IPS-15b (cell line): ENCODE data around the gene WEE2.

Experiments used
- H3K27me3 ChIP-seq: one replicate; pipeline ENCODE4 v1.6.1; 2013; ENCODE audit warnings: low read length; ENCODE audit not compliant: control insufficient read depth, insufficient read depth
- H3K36me3 ChIP-seq: one replicate; pipeline ENCODE4 v1.6.1; 2013; ENCODE audit warnings: low read length; ENCODE audit not compliant: control insufficient read depth, insufficient read depth
- H3K4me1 ChIP-seq: one replicate; pipeline ENCODE4 v1.6.1; 2013; ENCODE audit warnings: mild to moderate bottlenecking, low read length; ENCODE audit not compliant: control insufficient read depth, insufficient read depth
- H3K4me3 ChIP-seq: one replicate; pipeline ENCODE4 v1.5.1; 2013; ENCODE audit warnings: low read depth, low read length
- H3K9ac ChIP-seq: one replicate; pipeline ENCODE4 v1.6.1; 2013; ENCODE audit warnings: low read depth, mild to moderate bottlenecking, low read length
- H3K9me3 ChIP-seq: one replicate; pipeline ENCODE4 v1.6.1; 2013; ENCODE audit warnings: mild to moderate bottlenecking, low read length; ENCODE audit not compliant: control insufficient read depth, insufficient read depth

WEE2 gene

GRCh38 chr7:141708351-141708750, at the start of gene WEE2:
WEE2 (plus strand) TSS chr7:141708353; CDS start chr7:141708759, 406 bp downstream.
- Histone ChIP-seq H3K4me1 (peaks cover 8% of the 10 kb centered on the region), H3K27me3 (peaks cover 6% of the 10 kb centered on the region), H3K9me3 (no peaks in the 10 kb centered on the region), H3K9ac (no peak within 1 kb of the TSS), H3K4me3 (no peak within 1 kb of the TSS), H3K36me3 (no peaks in the 10 kb centered on the region)

GRCh38 chr7:141659501-141659900, 48.7 kb upstream of the WEE2 start:
- no peaks in the 10 kb centered on the region for H3K9me3 ChIP-seq
- no peak overlapping the region for H3K4me3 ChIP-seq
- H3K4me1 ChIP-seq, result no peaks in the 10 kb centered on the region
- H3K9ac ChIP-seq, result no peak overlapping the region
- peaks cover 6% of the 10 kb centered on the region for H3K36me3 ChIP-seq
- H3K27me3 ChIP-seq, result no peaks in the 10 kb centered on the region

GRCh38 chr7:141660259-141660658, 47.9 kb upstream of the WEE2 start:
- Histone ChIP-seq H3K36me3 (peaks cover 6% of the 10 kb centered on the region), H3K4me1 (no peaks in the 10 kb centered on the region), H3K9ac (no peak overlapping the region)

GRCh38 chr7:141663081-141663849, 44.9 kb upstream of the WEE2 start:
- peaks cover 6% of the 10 kb centered on the region for H3K36me3 ChIP-seq

More at GRCh38 chr7:141660259-141660658, 47.9 kb upstream of the WEE2 start:
- Histone ChIP-seq H3K4me3 (no peak overlapping the region), H3K27me3 (no peaks in the 10 kb centered on the region), H3K9me3 (no peaks in the 10 kb centered on the region)

GRCh38 chr7:141664450-141664849, 43.7 kb upstream of the WEE2 start:
- Histone ChIP-seq H3K27me3 (no peaks in the 10 kb centered on the region), H3K4me1 (no peaks in the 10 kb centered on the region), H3K36me3 (peaks cover 6% of the 10 kb centered on the region), H3K9me3 (no peaks in the 10 kb centered on the region), H3K4me3 (no peak overlapping the region), H3K9ac (no peak overlapping the region)

More at GRCh38 chr7:141663081-141663849, 44.9 kb upstream of the WEE2 start:
- no peaks in the 10 kb centered on the region for H3K4me1 ChIP-seq
- no peaks in the 10 kb centered on the region for H3K9me3 ChIP-seq
- H3K27me3 ChIP-seq, result no peaks in the 10 kb centered on the region
- H3K4me3 ChIP-seq, result no peak overlapping the region
- H3K9ac ChIP-seq, result no peak overlapping the region

GRCh38 chr7:141665208-141666035, 42.7 kb upstream of the WEE2 start:
- Histone ChIP-seq H3K9me3 (no peaks in the 10 kb centered on the region), H3K36me3 (peaks cover 2% of the 10 kb centered on the region), H3K27me3 (no peaks in the 10 kb centered on the region), H3K4me3 (no peak overlapping the region), H3K9ac (no peak overlapping the region), H3K4me1 (no peaks in the 10 kb centered on the region)

- no peak overlapping the region for H3K9ac ChIP-seq
- H3K4me3 ChIP-seq, result no peak overlapping the region
- H3K36me3 ChIP-seq, result peaks cover 2% of the 10 kb centered on the region
- no peaks in the 10 kb centered on the region for H3K4me1 ChIP-seq
- no peaks in the 10 kb centered on the region for H3K9me3 ChIP-seq
- no peaks in the 10 kb centered on the region for H3K27me3 ChIP-seq
These were observed 42.1 kb upstream of the WEE2 start for GRCh38 chr7:141666071-141666470.

GRCh38 chr7:141668853-141669252, 39.3 kb upstream of the WEE2 start:
- no peaks in the 10 kb centered on the region for H3K27me3 ChIP-seq
- no peaks in the 10 kb centered on the region for H3K36me3 ChIP-seq
- H3K4me3 ChIP-seq, result no peak overlapping the region
- H3K9me3 ChIP-seq, result no peaks in the 10 kb centered on the region
- no peak overlapping the region for H3K9ac ChIP-seq
- H3K4me1 ChIP-seq, result no peaks in the 10 kb centered on the region

- no peaks in the 10 kb centered on the region for H3K27me3 ChIP-seq
- no peak overlapping the region for H3K4me3 ChIP-seq
- no peaks in the 10 kb centered on the region for H3K9me3 ChIP-seq
- peaks cover 3% of the 10 kb centered on the region for H3K4me1 ChIP-seq
- no peaks in the 10 kb centered on the region for H3K36me3 ChIP-seq
- no peak overlapping the region for H3K9ac ChIP-seq
These were observed 36.3 kb upstream of the WEE2 start for GRCh38 chr7:141671705-141672496.

- Histone ChIP-seq H3K9ac (no peak overlapping the region), H3K4me3 (no peak overlapping the region), H3K4me1 (peaks cover 3% of the 10 kb centered on the region), H3K36me3 (no peaks in the 10 kb centered on the region), H3K9me3 (no peaks in the 10 kb centered on the region), H3K27me3 (no peaks in the 10 kb centered on the region)
These were observed 34.8 kb upstream of the WEE2 start for GRCh38 chr7:141673346-141673745.

GRCh38 chr7:141674171-141674671, 33.9 kb upstream of the WEE2 start:
- Histone ChIP-seq H3K4me3 (no peak overlapping the region), H3K9me3 (no peaks in the 10 kb centered on the region), H3K27me3 (no peaks in the 10 kb centered on the region), H3K36me3 (no peaks in the 10 kb centered on the region), H3K4me1 (peaks cover 3% of the 10 kb centered on the region), H3K9ac (no peak overlapping the region)
